Uterus (tissue), 4 donors: ENCODE measurements around the gene PKM. TPM values are rescaled to one million over a fixed set of nuclear protein-coding genes. Genes with fewer than 3 reads are reported as not detected.

ENCODE experiments used
- DNase-seq, 2 donors: peaks; one replicate each; pipeline ENCODE4 v3.0.0-alpha.2; 2019 to 2020
- H3K27ac ChIP-seq, 2 donors: fragments of 200-600 bp; sonication (generic); 1 replicate in 1 of 2; 2 replicates in 1 of 2; pipeline ENCODE4 v1.5.1; 2016 to 2018
- H3K27me3 ChIP-seq, 2 donors: fragments of 200-600 bp; sonication (generic); one replicate each; pipeline ENCODE4 v1.5.1; 2018 to 2019; ENCODE audit warnings: control low read depth in 1 of 2
- H3K36me3 ChIP-seq, 2 donors: fragments of 200-600 bp; sonication (generic); one replicate each; pipeline ENCODE4 v1.5.1; 2019; ENCODE audit warnings: control low read depth in 1 of 2
- H3K4me1 ChIP-seq, 2 donors: fragments of 200-600 bp; sonication (generic); one replicate each; pipeline ENCODE4 v1.5.1; 2018 to 2019; ENCODE audit warnings: control low read depth in 1 of 2
- H3K4me3 ChIP-seq, 2 donors: fragments of 200-600 bp; sonication (generic); 1 replicate in 1 of 2; 2 replicates in 1 of 2; pipeline ENCODE4 v1.5.1; 2018 to 2019; ENCODE audit warnings: mild to moderate bottlenecking in 1 of 2
- H3K9me3 ChIP-seq, 2 donors: fragments of 200-600 bp; sonication (generic); one replicate each; pipeline ENCODE4 v1.5.1; 2019; ENCODE audit warnings: control low read depth in 1 of 2
- CTCF ChIP-seq, 4 experiments: fragments of 200-600 bp in 2 of 4; fragments of 450-650 bp in 2 of 4; sonication (generic) in 2 of 4; IDR thresholded peaks; one replicate each; pipeline ENCODE4 v1.5.1; 2016 to 2019; ENCODE audit warnings: antibody characterized with exemption in 4 of 4, mild to moderate bottlenecking in 2 of 4, moderate library complexity in 1 of 4
- POLR2A ChIP-seq, 2 donors: fragments of 450-650 bp; IDR thresholded peaks; one replicate each; pipeline ENCODE4 v1.6.1; 2016; ENCODE audit warnings: antibody characterized with exemption in 2 of 2, mild to moderate bottlenecking in 1 of 2, moderate library complexity in 1 of 2
- intact Hi-C: fragments of 100-400 bp; cut with DNase I; formaldehyde crosslinking; loops from one replicate; pipeline ENCODE4 v1.15.1; 2023; ENCODE audit warnings: low total_unique reads
- total RNA-seq, 4 donors: library from RNA; depleted of rRNA in 3 of 4; stranded (reverse); fragments of >200 nt in 3 of 4; gene quantifications; one replicate each; pipeline versions ENCODE4 v1.1.0 to v1.2.4, GENCODE V29; 2014 to 2023
- donor health status: DM: yes; HTN: yes; CAD: no.

Gene PKM
- total RNA-seq, 4 donors from 2014 or later, result 101 to 443 (median 191) TPM

GRCh38 chr15:72162569-72162968, 68.4 kb downstream of the PKM start:
- Histone ChIP-seq H3K4me3 (no peak overlapping the region), H3K36me3 (no peaks in the 10 kb centered on the region), H3K27me3 (no peaks in the 10 kb centered on the region), H3K27ac (no peak overlapping the region), H3K9me3 (no peaks in the 10 kb centered on the region), H3K4me1 (no peaks in the 10 kb centered on the region)
- TF ChIP-seq CTCF (IDR thresholded peaks at IDR 0.05) (no peak), POLR2A (IDR thresholded peaks at IDR 0.05) (no peak)
- DNase-seq, result no peak
- intact Hi-C loops, result no loop called here

GRCh38 chr15:72161361-72162132, 69.4 kb downstream of the PKM start:
- no peaks in the 10 kb centered on the region for H3K4me1 ChIP-seq
- H3K27me3 ChIP-seq, result no peaks in the 10 kb centered on the region
- TF ChIP-seq POLR2A (IDR thresholded peaks at IDR 0.05), result no peak
- H3K27ac ChIP-seq, result no peak overlapping the region
- no peak overlapping the region for H3K4me3 ChIP-seq
- DNase-seq, result no peak
- H3K36me3 ChIP-seq, result no peaks in the 10 kb centered on the region
- H3K9me3 ChIP-seq, result no peaks in the 10 kb centered on the region
- intact Hi-C loops, result no loop called here

- no peak for DNase-seq
- Histone ChIP-seq H3K27me3 (no peaks in the 10 kb centered on the region), H3K4me1 (no peaks in the 10 kb centered on the region), H3K36me3 (no peaks in the 10 kb centered on the region), H3K9me3 (no peaks in the 10 kb centered on the region), H3K27ac (no peak overlapping the region), H3K4me3 (no peak overlapping the region)
- TF ChIP-seq CTCF (IDR thresholded peaks at IDR 0.05) (no peak), POLR2A (IDR thresholded peaks at IDR 0.05) (no peak)
- intact Hi-C loops, result no loop called here
Measured at GRCh38 chr15:72160696-72161245, 70.2 kb downstream of the PKM start.

- Histone ChIP-seq H3K27ac (no peak overlapping the region), H3K4me3 (no peak overlapping the region), H3K27me3 (no peaks in the 10 kb centered on the region), H3K36me3 (no peaks in the 10 kb centered on the region), H3K4me1 (no peaks in the 10 kb centered on the region), H3K9me3 (no peaks in the 10 kb centered on the region)
- intact Hi-C loops, result loop anchor here (10.0 kb wide), 2 partner anchors 412 to 712 kb away; no protein-coding TSS in a partner anchor
- DNase-seq, result no peak
- TF ChIP-seq POLR2A (IDR thresholded peaks at IDR 0.05) (no peak), CTCF (IDR thresholded peaks at IDR 0.05) (no peak)
Measured at GRCh38 chr15:72156928-72157327, 74.1 kb downstream of the PKM start.

GRCh38 chr15:72155635-72156616, 75.1 kb downstream of the PKM start:
- H3K9me3 ChIP-seq, result no peaks in the 10 kb centered on the region
- peak; percentile 78 to 94 (median 87) for TF ChIP-seq CTCF (IDR thresholded peaks at IDR 0.05)
- TF ChIP-seq POLR2A (IDR thresholded peaks at IDR 0.05), result no peak
- peak overlapping the region; percentile 43 to 48 for H3K4me3 ChIP-seq
- H3K36me3 ChIP-seq, result no peaks in the 10 kb centered on the region
- H3K4me1 ChIP-seq, result no peaks in the 10 kb centered on the region
- peak; percentile 86 for DNase-seq
- H3K27ac ChIP-seq, result peak overlapping the region; percentile 63 to 83
- intact Hi-C loops, result loop anchor here (10.0 kb wide), 2 partner anchors 411 to 711 kb away; no protein-coding TSS in a partner anchor
- no peaks in the 10 kb centered on the region for H3K27me3 ChIP-seq
